ELF-1 (cell line): ENCODE results near the gene ZNF582.
A peak's percentile ranks its signal among the peaks of the same experiment; 100 is the strongest.

Experiments used
- DNase-seq: peaks from one replicate; pipeline ENCODE4 v3.0.0-alpha.2; 2016; ENCODE audit warnings: low read depth, low spot score

ZNF582 gene

DNA sequence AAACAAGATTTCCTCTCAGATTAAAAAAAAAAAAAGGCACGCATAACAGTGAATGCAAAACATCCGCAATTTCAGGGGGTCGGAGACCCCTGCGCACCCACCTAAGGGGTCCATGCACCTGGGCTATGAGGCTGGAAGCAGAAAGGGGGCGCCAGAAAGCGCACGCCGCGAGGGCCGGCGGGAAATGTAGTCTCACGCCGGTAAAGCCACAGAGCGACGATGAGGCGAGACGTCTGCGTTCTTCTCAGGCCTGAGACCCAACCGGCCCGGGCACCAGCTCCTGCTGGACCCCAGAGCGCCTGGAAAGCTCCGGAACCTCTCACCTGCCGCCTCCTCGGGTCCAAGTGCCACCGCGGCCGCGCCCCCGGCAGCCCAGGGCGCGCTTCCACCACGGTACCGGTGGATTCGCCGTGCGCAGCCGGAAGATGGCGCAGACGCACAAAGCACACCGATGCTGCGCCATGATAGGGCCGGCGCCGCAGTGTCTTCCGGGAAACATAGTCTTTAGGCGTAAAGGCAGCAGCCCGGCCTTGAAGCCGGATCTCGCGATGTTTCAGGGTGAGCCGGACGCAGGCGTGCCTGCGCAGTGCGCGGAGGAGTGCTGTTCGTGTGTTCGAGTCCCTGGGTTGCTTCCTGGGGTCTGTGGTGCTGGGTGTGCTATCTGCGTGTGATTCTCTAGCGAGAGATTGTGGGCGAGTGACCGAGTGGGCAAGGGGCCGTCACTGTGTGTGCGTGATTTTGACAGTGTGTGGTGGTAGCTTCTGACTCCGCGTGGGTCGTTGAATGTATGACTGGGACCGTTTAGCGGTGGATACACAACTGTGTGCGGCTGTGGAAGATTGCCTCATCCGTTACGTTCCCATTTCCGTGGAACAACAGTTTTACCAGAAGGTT is at the start of gene ZNF582:
Gene ZNF582 (minus strand): TSS at position 416 of the 894 bp plus-strand sequence. CDS start 1,782 bp downstream, outside the sequence.
- peak; percentile 96 for DNase-seq

DNA sequence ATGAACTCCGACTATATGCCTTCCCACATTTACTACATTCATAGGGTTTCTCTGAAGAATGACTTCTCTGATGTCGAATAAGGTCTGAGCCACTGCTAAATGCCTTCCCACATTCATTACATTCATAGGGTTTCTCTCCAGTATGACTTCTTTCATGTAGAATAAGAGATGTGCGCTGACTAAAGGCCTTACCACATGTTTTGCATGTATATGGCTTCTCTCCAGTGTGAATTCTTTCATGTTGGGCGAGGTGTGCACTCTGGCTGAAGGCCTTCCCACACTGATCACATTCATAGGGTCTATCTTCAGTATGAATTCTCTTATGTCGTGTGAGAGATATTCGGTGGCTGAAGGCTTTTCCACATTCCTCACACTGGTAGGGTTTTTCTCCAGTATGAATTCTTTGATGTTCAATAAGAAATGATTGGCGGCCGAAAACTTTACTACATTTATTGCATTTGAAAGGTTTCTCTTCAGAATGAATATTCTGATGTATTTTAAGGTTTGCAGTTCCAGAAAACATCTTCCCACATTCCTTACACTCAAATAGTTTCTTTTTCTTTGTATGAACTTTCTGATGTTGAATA is 48.0 kb upstream of the ZNF582 start:
- DNase-seq, result no peak

- DNase-seq, result no peak
These were observed 30.6 kb upstream of the ZNF582 start for GRCh38 chr19:56423985-56424353.

GRCh38 chr19:56423276-56423984 is 30.1 kb upstream of the ZNF582 start:
- DNase-seq, result no peak

- DNase-seq, result no peak
These were observed 11.7 kb upstream of the ZNF582 start for GRCh38 chr19:56405062-56405461.

DNA sequence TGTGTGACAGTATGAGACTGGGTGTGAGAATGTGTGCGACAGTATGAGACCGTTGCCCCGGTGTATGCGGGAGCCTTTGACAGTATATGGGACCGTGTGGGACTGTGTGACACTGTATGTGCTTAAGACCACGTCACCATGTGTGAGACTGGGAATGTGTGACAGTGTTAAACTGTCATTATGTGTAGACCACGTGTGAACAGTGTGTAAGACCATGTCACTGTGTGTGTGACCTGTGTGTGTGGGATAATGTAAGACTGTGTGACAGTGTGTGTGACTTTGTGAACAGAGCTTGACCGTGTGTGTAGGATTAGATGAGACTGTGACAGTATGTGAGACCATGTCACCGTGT is 11.3 kb upstream of the ZNF582 start:
- DNase-seq, result no peak

GRCh38 chr19:56403764-56404704 is 10.7 kb upstream of the ZNF582 start, which contains the start of gene ZNF583:
Gene ZNF583 (plus strand): TSS chr19:56404332. CDS start chr19:56407115, 2,783 bp downstream.
- peak; percentile 92 for DNase-seq

GRCh38 chr19:56403261-56403660 is 9.9 kb upstream of the ZNF582 start:
- DNase-seq, result no peak

GRCh38 chr19:56400485-56400884 is 7.2 kb upstream of the ZNF582 start:
- no peak for DNase-seq

DNA sequence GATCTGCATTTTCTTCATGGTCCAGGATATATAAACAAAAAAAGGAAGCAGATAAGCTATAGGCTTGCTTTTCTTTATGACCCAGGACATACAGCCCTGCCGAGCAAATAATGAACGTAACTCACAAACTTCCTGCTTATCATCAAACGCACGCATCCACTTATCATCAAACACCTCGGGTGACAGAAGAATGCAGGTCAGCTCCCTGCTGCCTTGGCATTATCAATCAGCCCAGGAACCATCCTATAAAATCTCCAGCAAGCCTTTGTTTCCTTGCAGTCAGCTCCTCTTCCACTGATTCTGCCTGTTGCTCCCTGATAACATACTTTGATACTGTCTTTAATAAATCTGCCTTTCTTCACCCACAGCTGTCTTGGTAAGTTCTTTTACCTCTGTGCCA is 5.5 kb upstream of the ZNF582 start:
- DNase-seq, result no peak

- no peak for DNase-seq
These were observed 9.3 kb downstream of the ZNF582 start for GRCh38 chr19:56383826-56384605.

DNA sequence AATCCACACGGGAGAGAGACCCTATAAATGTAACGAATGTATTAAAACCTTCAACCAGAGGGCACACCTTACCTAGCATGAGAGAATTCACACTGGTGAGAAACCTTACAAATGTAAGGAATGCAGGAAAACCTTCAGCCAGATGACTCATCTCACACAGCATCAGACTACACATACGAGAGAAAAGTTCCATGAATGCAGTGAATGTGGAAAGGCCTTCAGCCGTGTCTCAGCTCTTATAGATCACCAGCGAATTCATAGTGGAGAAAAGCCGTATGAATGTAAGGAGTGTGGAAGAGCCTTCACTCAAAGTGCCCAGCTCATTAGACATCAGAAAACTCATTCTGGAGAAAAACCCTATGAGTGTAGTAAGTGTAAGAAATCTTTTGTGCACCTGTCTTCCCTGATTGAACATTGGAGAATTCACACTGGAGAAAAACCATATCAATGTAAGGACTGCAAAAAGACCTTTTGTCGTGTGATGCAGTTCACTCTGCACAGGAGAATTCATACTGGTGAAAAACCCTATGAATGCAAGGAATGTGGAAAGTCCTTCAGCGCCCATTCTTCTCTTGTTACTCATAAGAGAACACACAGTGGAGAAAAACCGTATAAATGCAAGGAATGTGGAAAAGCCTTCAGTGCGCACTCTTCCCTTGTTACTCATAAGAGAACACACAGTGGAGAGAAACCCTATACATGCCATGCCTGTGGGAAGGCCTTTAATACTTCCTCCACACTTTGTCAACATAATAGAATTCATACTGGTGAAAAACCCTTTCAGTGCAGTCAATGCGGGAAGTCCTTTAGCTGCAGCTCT is 16.0 kb downstream of the ZNF582 start:
- DNase-seq, result no peak

DNA sequence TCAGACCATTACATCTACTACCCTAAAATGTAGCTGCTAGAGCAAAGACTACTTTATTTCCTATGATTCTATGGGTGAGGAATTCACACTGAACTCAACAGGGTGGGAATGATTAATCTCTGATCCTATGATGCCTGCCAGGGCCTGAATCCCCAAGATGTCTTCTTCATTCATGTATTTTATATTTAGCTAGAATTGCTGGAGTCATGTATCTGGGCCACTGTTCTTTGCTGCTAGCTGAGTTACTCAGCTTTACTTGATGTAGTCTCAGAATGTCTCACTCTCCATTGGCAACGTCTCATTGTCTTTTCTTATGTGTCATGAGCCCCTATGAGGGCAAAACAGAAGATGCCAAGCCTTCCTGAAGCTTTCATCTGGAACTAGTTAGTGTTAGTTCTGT is 21.1 kb downstream of the ZNF582 start:
- DNase-seq, result no peak

DNA sequence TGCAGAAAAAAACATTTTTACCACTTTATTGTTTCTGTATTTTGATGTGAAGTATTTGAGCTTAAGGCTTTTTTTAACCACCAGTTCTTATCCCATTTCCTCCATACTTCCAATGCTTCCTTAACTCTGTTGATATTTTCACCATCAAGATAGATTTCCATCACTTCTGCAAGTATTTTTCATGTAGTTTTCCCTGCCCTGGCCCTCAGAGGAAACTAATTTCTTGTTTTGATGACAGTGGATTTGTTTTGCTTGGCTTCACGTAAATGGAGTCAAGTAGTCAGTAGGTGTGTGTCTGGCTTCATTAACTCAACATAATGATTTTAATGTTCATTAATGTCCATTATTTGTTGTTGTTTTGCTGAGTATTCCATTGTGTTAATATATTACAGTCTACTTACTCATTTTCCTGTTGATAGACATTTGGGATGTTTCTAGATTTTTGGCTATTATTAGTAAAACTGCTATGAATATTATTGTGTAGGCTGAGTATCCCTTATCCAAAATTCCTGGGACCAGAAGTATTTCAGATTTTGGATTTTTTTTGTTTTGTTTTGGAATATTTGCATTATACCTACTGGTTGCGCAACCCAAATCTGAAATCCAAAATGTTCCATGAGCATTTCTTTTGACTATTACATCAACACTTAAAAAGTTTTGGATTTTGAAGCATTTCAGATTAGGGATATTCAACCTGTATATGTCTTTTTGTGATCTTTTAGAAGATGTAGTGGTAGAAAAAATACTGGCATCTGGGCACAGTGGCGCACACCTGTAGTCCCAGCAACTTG is 23.3 kb downstream of the ZNF582 start:
- no peak for DNase-seq

- peak; percentile 97 for DNase-seq
These were observed 25.3 kb downstream of the ZNF582 start for GRCh38 chr19:56367829-56368711.

GRCh38 chr19:56360841-56361240 is 32.5 kb downstream of the ZNF582 start:
- DNase-seq, result no peak

- no peak for DNase-seq
These were observed 36.4 kb downstream of the ZNF582 start for GRCh38 chr19:56356944-56357343.

DNA sequence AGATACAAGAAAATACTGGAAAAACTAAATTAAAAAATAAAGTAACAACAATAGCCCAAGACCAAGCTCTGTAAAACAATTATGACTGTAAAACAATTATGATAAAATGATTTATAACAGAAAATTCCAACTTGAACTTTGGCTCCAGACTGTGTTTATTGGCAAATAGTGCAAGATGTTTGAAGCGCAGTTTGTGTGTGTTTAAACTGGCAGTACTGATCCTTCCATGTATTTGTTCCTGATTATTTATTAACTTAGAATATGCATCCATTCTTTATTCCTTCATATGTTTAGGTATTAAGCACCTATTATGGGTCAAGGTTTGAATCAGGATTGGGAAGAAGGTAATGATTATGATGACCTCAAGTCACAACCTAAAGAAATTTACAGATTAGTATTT is 37.8 kb downstream of the ZNF582 start:
- no peak for DNase-seq
